GM12864 (cell line): Measurements from ENCODE around the gene CDK5RAP1.

Source experiments
- DNase-seq: peaks from one replicate; pipeline ENCODE4 v3.0.0-alpha.2; 2011; ENCODE audit warnings: low read depth
- H3K4me3 ChIP-seq: 2 replicates; pipeline ENCODE4 v1.5.1; 2011; ENCODE audit warnings: mild to moderate bottlenecking, low read depth, low read length, control low read depth
- TF ChIP-seq, protein P1 (sequence below): IDR thresholded peaks from 2 replicates; pipeline ENCODE4 v1.5.1; 2011; ENCODE audit warnings: low read depth, mild to moderate bottlenecking, moderate library complexity, low read length, control low read depth, inconsistent platforms; ENCODE audit errors: missing control alignments

Gene CDK5RAP1

DNA sequence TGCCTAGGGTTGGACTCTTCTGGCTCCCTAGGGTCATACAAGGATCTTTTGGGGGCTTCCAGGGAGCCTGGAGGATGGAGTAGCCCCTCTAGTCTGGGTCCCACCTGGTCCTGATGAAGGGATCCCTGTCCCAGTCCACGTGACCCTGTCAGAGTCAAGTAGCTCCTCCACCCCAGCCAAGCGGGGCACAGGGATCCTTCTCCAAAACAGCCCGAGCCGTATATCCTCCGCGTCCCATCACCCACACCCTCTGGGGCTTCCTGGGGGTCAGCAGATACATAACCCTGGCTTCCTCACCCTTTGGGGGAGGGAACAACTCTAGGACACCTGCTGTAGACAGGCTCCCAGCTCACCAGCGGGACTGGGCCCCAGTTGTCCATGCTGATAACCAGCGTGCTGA is 90.3 kb downstream of the CDK5RAP1 start:
- TF ChIP-seq, protein P1, sequence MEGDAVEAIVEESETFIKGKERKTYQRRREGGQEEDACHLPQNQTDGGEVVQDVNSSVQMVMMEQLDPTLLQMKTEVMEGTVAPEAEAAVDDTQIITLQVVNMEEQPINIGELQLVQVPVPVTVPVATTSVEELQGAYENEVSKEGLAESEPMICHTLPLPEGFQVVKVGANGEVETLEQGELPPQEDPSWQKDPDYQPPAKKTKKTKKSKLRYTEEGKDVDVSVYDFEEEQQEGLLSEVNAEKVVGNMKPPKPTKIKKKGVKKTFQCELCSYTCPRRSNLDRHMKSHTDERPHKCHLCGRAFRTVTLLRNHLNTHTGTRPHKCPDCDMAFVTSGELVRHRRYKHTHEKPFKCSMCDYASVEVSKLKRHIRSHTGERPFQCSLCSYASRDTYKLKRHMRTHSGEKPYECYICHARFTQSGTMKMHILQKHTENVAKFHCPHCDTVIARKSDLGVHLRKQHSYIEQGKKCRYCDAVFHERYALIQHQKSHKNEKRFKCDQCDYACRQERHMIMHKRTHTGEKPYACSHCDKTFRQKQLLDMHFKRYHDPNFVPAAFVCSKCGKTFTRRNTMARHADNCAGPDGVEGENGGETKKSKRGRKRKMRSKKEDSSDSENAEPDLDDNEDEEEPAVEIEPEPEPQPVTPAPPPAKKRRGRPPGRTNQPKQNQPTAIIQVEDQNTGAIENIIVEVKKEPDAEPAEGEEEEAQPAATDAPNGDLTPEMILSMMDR: no peak
- DNase-seq: no peak
- no peak overlapping the region for H3K4me3 ChIP-seq

- TF ChIP-seq, protein P1: no peak
These were observed 90.9 kb downstream of the CDK5RAP1 start for GRCh38 chr20:33310327-33310899.

DNA sequence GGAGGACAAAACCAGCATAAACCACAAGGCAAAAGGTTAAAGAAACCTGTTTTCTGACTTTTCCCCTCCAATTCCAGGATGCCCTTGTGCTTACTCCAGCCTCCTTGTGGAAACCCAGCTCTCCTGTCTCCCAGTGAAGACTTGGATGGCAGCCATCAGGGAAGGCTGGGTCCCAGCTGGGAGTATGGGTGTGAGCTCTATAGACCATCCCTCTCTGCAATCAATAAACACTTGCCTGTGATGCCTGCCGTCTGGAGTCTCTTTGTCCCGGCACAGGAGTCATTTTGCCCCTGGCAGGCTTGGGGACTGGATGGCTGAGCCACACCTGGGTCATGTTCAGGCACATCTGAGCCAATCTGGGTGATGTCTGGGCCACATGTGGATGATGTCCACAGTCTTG is 91.7 kb downstream of the CDK5RAP1 start:
- TF ChIP-seq, protein P1: no peak
- no peak for DNase-seq

More at GRCh38 chr20:33310327-33310899, 90.9 kb downstream of the CDK5RAP1 start:
- DNase-seq: no peak
- H3K4me3 ChIP-seq: no peak overlapping the region

More for the DNA sequence above, 91.7 kb downstream of the CDK5RAP1 start:
- no peak overlapping the region for H3K4me3 ChIP-seq
